SU-DHL-6 (cell line): ENCODE measurements around the gene SST.

Experiments used
- EZH2phosphoT487 ChIP-seq: fragments of 200-600 bp; sonication (generic), shearing (Covaris generic); conservative IDR thresholded peaks from 2 replicates; pipeline ENCODE4 v1.6.1; 2018; ENCODE audit warnings: mild to moderate bottlenecking, antibody characterized with exemption, low read length, moderate library complexity, mixed read lengths
- TF ChIP-seq, protein P1 (sequence below): fragments of 200-600 bp; sonication (generic); IDR thresholded peaks from one replicate; pipeline ENCODE4 v1.5.1; 2017; ENCODE audit warnings: antibody characterized with exemption, mild to moderate bottlenecking, low read length, moderate library complexity; ENCODE audit not compliant: insufficient read depth, poor library complexity, severe bottlenecking

DNA sequence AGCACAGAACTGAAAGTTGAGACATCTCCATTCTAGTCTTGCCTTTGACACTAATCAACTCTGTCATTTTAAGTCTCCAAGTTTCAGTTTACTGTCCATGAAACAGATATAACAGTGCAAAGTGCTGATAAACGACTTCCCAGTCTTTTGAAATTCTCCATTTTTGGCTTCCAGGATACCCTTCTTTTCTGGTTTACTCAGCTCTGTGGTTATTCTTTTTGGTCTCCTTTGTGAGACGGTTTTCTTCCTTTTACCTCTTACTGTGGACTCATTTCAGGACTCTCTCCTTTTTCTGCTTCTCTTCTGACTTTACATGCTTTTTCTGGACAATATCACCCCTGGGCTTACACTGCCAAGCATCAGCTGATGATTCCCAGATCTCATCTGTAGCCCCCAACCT is 18.9 kb downstream of the SST start:
- TF ChIP-seq, protein P1, sequence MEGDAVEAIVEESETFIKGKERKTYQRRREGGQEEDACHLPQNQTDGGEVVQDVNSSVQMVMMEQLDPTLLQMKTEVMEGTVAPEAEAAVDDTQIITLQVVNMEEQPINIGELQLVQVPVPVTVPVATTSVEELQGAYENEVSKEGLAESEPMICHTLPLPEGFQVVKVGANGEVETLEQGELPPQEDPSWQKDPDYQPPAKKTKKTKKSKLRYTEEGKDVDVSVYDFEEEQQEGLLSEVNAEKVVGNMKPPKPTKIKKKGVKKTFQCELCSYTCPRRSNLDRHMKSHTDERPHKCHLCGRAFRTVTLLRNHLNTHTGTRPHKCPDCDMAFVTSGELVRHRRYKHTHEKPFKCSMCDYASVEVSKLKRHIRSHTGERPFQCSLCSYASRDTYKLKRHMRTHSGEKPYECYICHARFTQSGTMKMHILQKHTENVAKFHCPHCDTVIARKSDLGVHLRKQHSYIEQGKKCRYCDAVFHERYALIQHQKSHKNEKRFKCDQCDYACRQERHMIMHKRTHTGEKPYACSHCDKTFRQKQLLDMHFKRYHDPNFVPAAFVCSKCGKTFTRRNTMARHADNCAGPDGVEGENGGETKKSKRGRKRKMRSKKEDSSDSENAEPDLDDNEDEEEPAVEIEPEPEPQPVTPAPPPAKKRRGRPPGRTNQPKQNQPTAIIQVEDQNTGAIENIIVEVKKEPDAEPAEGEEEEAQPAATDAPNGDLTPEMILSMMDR, result no peak
- TF ChIP-seq EZH2phosphoT487, result no peak
